ENCODE measurements around the gene PLPP4. TPM values are rescaled to one million over a fixed set of nuclear protein-coding genes. Genes with fewer than 3 reads are reported as not detected.

PLPP4 gene
- total and polyA plus RNA-seq, 2 experiments from 2014 or later, result 30.0 to 34.4 TPM

DNA sequence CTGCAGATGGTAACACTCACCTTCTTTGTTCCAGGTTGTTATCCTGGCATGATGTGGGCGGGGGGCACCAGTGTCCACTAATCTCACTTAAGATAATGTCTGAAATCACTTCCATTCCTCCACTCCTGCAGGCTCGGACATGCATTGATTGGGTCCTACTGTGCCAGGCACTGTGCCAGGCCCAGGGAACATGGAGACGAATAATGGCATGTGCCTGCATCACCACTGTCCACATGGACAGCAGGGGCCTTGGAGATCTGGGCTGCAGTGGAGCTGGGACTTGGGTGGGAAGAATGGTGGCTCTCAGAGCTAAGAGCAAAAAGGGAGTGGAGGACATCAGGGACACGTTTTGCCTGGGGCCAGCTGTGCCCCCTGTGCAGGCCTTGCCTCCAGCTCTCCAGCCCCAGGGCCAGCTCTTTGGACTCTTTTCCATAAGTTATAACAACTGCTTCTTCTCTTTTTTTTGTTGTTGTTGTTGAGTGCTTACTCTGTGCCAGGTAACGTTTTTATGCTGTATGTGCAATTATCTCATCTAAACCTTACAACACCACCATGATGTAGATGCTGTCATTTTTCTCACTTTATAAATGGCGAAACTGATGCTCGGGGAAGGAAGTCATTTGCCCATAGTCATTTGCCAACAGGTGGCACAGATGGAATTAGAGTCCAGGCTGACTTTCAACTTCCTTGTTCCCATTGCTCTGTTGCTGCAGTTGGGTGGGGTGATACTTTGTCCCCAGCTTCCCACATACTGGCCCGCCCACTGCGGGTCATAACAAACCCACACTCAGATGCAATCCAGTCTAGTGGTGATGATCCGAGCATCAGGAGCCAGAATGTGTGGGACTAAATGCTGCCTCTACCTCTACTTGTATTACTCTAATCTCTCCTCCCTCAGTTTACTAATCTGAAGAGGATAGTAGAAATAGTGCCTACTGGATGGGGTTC, 19.1 kb downstream of the PLPP4 start:
- in situ Hi-C loops (cut with MboI), result no loop called here
- no peak overlapping the region for H2AFZ ChIP-seq
- H3K27ac ChIP-seq, result peak overlapping the region; percentile 78
- H3K9ac ChIP-seq, result peak overlapping the region; percentile 69
- WGBS, 2 experiments (ENCODE audit: low coverage in 1 of 2, low lambda C conversion rate in 2 of 2, missing lambda C conversion rate in 2 of 2), result 81 to 85% methylated on average over 10 of the region's 10 CpGs
- H3K79me2 ChIP-seq (ENCODE audit: insufficient read depth), result peaks cover 74% of the 10 kb centered on the region
- no peaks in the 10 kb centered on the region for H3K36me3 ChIP-seq (ENCODE audit: low read depth)
- peak overlapping the region; percentile 50; the same call in 1 of the 2 replicates for H3K4me3 ChIP-seq
- H3F3A ChIP-seq (ENCODE audit: insufficient read depth), result peaks cover 17% of the 10 kb centered on the region
- TF ChIP-seq EZH2 (IDR thresholded peaks at IDR 0.05; ENCODE audit: insufficient read depth, poor library complexity, severe bottlenecking) (no peak), EZH2phosphoT487 (IDR thresholded peaks at IDR 0.05; ENCODE audit: insufficient read depth, low read depth) (no peak)
- peaks cover 38% of the 10 kb centered on the region for H3K4me1 ChIP-seq (ENCODE audit: insufficient read depth)
- no peaks in the 10 kb centered on the region for H3K9me2 ChIP-seq (ENCODE audit: insufficient read depth)
- peak overlapping the region; percentile 74 for H3K4me2 ChIP-seq (ENCODE audit: unreplicated experiment)
- no peaks in the 10 kb centered on the region for H3K27me3 ChIP-seq (replicated peaks; ENCODE audit: insufficient read depth)
- H4K20me1 ChIP-seq (ENCODE audit: insufficient read depth), result no peaks in the 10 kb centered on the region
- H3K9me3 ChIP-seq (ENCODE audit: low read depth), result no peaks in the 10 kb centered on the region
- peak; percentile 30 for DNase-seq

DNA sequence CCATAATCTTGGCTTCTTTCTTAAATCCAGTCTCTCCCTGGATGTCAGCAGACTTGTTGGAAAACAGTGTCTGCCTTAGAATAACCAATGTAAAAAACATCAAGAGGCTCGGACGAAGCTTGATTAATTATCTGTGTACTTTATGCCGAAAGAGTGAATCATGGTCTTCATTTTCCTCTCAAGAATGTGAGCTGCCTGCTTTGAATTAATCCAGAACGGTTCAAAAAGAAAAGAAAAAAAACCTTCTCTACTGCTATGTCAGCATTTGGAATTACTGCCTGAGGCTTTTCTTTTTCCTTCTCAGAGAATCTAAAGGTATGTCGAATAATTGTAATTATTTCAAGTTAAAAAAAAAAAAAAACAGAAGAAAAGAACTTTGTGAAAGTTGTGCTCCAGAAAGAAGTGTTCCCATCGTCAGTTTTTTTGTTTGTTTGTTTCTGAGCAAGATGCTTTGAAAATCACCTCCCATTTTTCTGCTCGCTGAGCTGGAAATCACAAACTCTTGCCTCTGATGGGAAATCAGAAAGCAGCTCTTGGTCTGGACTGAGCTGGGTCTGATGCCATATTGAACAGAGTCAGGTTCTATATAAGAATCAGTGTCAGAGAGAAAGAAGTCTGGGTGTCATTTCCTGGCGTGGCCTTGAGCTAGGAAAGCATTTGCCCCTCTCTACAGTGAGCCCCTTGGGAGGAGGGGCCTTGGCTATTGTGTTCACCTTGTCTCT, 20.2 kb downstream of the PLPP4 start:
- peak overlapping the region; percentile 78 for H3K27ac ChIP-seq
- 13 to 14% methylated on average over 8 of the region's 8 CpGs for WGBS, 2 experiments (ENCODE audit: low coverage in 1 of 2, low lambda C conversion rate in 2 of 2, missing lambda C conversion rate in 2 of 2)
- in situ Hi-C loops (cut with MboI), result no loop called here

DNA sequence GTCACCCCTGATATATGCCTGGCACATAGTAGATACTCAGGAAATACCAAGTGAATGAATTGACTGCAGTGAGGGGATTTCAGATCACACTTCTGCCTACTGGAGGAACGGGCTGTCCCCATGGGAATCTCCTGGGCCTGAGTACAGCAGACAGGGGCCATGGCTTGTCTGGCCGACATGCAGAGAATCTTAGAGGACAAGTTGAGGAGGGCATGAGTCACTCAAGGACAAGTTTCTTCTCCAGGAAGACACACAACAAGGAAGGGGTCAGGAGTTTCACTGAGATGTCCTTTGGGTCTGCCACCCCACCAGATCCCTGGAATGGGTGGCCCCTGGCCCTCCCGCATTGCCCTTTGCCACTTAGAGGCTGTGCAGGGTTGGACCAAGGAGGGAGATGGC, 20.7 kb downstream of the PLPP4 start:
- Histone ChIP-seq H3K9ac (peak overlapping the region; percentile 69), H3K27ac (peak overlapping the region; percentile 78), H3K79me2 (ENCODE audit: insufficient read depth) (peaks cover 70% of the 10 kb centered on the region), H3F3A (ENCODE audit: insufficient read depth) (peaks cover 17% of the 10 kb centered on the region), H3K4me1 (ENCODE audit: insufficient read depth) (peaks cover 38% of the 10 kb centered on the region), H3K27me3 (replicated peaks; ENCODE audit: insufficient read depth) (no peaks in the 10 kb centered on the region), H3K4me2 (ENCODE audit: unreplicated experiment) (peak overlapping the region; percentile 74), H3K9me2 (ENCODE audit: insufficient read depth) (no peaks in the 10 kb centered on the region), H3K4me3 (peak overlapping the region; percentile 50), H3K9me3 (ENCODE audit: low read depth) (no peaks in the 10 kb centered on the region), H2AFZ (peak overlapping the region; percentile 23), H3K36me3 (ENCODE audit: low read depth) (no peaks in the 10 kb centered on the region), H4K20me1 (ENCODE audit: insufficient read depth) (no peaks in the 10 kb centered on the region)
- 33 to 41% methylated on average over 3 of the region's 3 CpGs for WGBS, 2 experiments (ENCODE audit: low coverage in 1 of 2, low lambda C conversion rate in 2 of 2, missing lambda C conversion rate in 2 of 2)
- peak; percentile 71 for DNase-seq
- in situ Hi-C loops (cut with MboI), result no loop called here
- TF ChIP-seq EZH2 (IDR thresholded peaks at IDR 0.05; ENCODE audit: insufficient read depth, poor library complexity, severe bottlenecking) (no peak), EZH2phosphoT487 (IDR thresholded peaks at IDR 0.05; ENCODE audit: insufficient read depth, low read depth) (no peak)

More for the DNA sequence above, 20.2 kb downstream of the PLPP4 start:
- no peaks in the 10 kb centered on the region for H3K27me3 ChIP-seq (replicated peaks; ENCODE audit: insufficient read depth)
- peak overlapping the region; percentile 69 for H3K9ac ChIP-seq
- H3K4me1 ChIP-seq (ENCODE audit: insufficient read depth), result peaks cover 38% of the 10 kb centered on the region
- H3K9me2 ChIP-seq (ENCODE audit: insufficient read depth), result no peaks in the 10 kb centered on the region
- no peak for TF ChIP-seq EZH2phosphoT487 (IDR thresholded peaks at IDR 0.05; ENCODE audit: insufficient read depth, low read depth)
- TF ChIP-seq EZH2 (IDR thresholded peaks at IDR 0.05; ENCODE audit: insufficient read depth, poor library complexity, severe bottlenecking), result no peak
- DNase-seq, result peak; percentile 86
- no peaks in the 10 kb centered on the region for H3K9me3 ChIP-seq (ENCODE audit: low read depth)
- peak overlapping the region; percentile 23 for H2AFZ ChIP-seq
- H3K4me2 ChIP-seq (ENCODE audit: unreplicated experiment), result peak overlapping the region; percentile 74
- H3K4me3 ChIP-seq, result peak overlapping the region; percentile 50
- peaks cover 74% of the 10 kb centered on the region for H3K79me2 ChIP-seq (ENCODE audit: insufficient read depth)
- peaks cover 17% of the 10 kb centered on the region for H3F3A ChIP-seq (ENCODE audit: insufficient read depth)
- H3K36me3 ChIP-seq (ENCODE audit: low read depth), result no peaks in the 10 kb centered on the region
- no peaks in the 10 kb centered on the region for H4K20me1 ChIP-seq (ENCODE audit: insufficient read depth)

DNA sequence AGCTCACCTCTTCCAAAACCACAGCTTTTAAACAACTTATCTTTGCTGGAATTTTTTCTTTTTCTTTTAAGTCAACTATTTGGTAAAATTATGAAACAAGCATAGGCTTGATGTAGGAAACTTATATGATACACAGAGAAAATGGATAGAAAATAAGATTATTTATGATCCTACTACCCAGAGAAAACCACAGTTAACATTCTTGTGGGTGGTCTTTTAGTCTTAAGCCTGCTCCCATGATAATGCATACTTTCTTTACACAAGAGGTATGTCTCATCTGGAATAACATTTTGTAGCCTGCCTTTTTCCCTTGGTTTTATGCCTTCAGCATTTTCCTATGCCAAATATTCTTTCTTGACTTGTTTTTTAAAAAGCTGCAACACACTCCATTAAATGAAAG, 21.4 kb downstream of the PLPP4 start:
- Histone ChIP-seq H3K9me2 (ENCODE audit: insufficient read depth) (no peaks in the 10 kb centered on the region), H3K4me3 (no peak overlapping the region), H3K36me3 (ENCODE audit: low read depth) (no peaks in the 10 kb centered on the region), H3K79me2 (ENCODE audit: insufficient read depth) (peaks cover 64% of the 10 kb centered on the region), H2AFZ (no peak overlapping the region), H3K9me3 (ENCODE audit: low read depth) (no peaks in the 10 kb centered on the region), H3K4me2 (ENCODE audit: unreplicated experiment) (peak overlapping the region; percentile 74), H3K4me1 (ENCODE audit: insufficient read depth) (peaks cover 38% of the 10 kb centered on the region), H4K20me1 (ENCODE audit: insufficient read depth) (no peaks in the 10 kb centered on the region), H3K9ac (peak overlapping the region; percentile 69; the same call in 1 of the 2 replicates), H3K27me3 (replicated peaks; ENCODE audit: insufficient read depth) (no peaks in the 10 kb centered on the region), H3F3A (ENCODE audit: insufficient read depth) (peaks cover 17% of the 10 kb centered on the region), H3K27ac (peak overlapping the region; percentile 78)
- DNase-seq, result no peak
- TF ChIP-seq EZH2 (IDR thresholded peaks at IDR 0.05; ENCODE audit: insufficient read depth, poor library complexity, severe bottlenecking) (no peak), EZH2phosphoT487 (IDR thresholded peaks at IDR 0.05; ENCODE audit: insufficient read depth, low read depth) (no peak)
- in situ Hi-C loops (cut with MboI), result no loop called here

Measured in GM23248 (cell line).